Fibroblast of skin of scalp (primary cell): Measurements from ENCODE around the gene NAA11. TPM values are rescaled to one million over a fixed set of nuclear protein-coding genes. Genes with fewer than 3 reads are reported as not detected.

Experiments used
- DNase-seq: peaks from one replicate; pipeline ENCODE4 v3.0.0-alpha.2; 2013
- polyA plus RNA-seq, 2 experiments: library from polyadenylated mRNA; unstranded; fragments of 120-200 nt; gene quantifications; one replicate each; pipeline ENCODE4 v1.2.1, GENCODE V29; 2013; ENCODE audit not compliant: insufficient read length in 2 of 2

The NAA11 gene
- not detected for polyA plus RNA-seq (2013, experiment 1 of 2; ENCODE audit: insufficient read length)
- not detected for polyA plus RNA-seq (2013, experiment 2 of 2; ENCODE audit: insufficient read length)

GRCh38 chr4:79325864-79326328 is at the start of gene NAA11:
Gene NAA11, minus strand, starts transcription at chr4:79326061. Its CDS starts 184 bp downstream, at chr4:79325877.
- DNase-seq: no peak

- no peak for DNase-seq
Observed at GRCh38 chr4:79370026-79370425, 44.2 kb upstream of the NAA11 start.

GRCh38 chr4:79367096-79367495 is 41.2 kb upstream of the NAA11 start:
- DNase-seq: no peak

GRCh38 chr4:79366422-79366821 is 40.6 kb upstream of the NAA11 start:
- DNase-seq: no peak

- no peak for DNase-seq
Observed at GRCh38 chr4:79364061-79364460, 38.2 kb upstream of the NAA11 start.

GRCh38 chr4:79362626-79363025 is 36.8 kb upstream of the NAA11 start:
- no peak for DNase-seq

- no peak for DNase-seq
Observed at GRCh38 chr4:79360006-79360405, 34.1 kb upstream of the NAA11 start.

- DNase-seq: no peak
Observed at GRCh38 chr4:79358438-79358837, 32.6 kb upstream of the NAA11 start.

GRCh38 chr4:79357365-79357764 is 31.5 kb upstream of the NAA11 start:
- no peak for DNase-seq

GRCh38 chr4:79353075-79353474 is 27.2 kb upstream of the NAA11 start:
- no peak for DNase-seq

- DNase-seq: no peak
Observed at GRCh38 chr4:79348405-79348804, 22.5 kb upstream of the NAA11 start.

GRCh38 chr4:79341893-79342653 is 16.2 kb upstream of the NAA11 start:
- no peak for DNase-seq

GRCh38 chr4:79340568-79340967 is 14.7 kb upstream of the NAA11 start:
- no peak for DNase-seq

- no peak for DNase-seq
Observed at GRCh38 chr4:79338148-79338547, 12.3 kb upstream of the NAA11 start.

- DNase-seq: no peak
Observed at GRCh38 chr4:79334783-79335182, 8.9 kb upstream of the NAA11 start.

GRCh38 chr4:79334341-79334740 is 8.5 kb upstream of the NAA11 start:
- DNase-seq: no peak

- peak; percentile 8 for DNase-seq
Observed at GRCh38 chr4:79331126-79331876, 5.4 kb upstream of the NAA11 start.

GRCh38 chr4:79330720-79331119 is 4.9 kb upstream of the NAA11 start:
- DNase-seq: no peak

GRCh38 chr4:79325436-79325835 is 425 bp downstream of the NAA11 start:
- no peak for DNase-seq

- DNase-seq: no peak
Observed at GRCh38 chr4:79319975-79320374, 5.9 kb downstream of the NAA11 start.

- no peak for DNase-seq
Observed at GRCh38 chr4:79317711-79318110, 8.2 kb downstream of the NAA11 start.

- DNase-seq: no peak
Observed at GRCh38 chr4:79315891-79316290, 10.0 kb downstream of the NAA11 start.

GRCh38 chr4:79311279-79311678 is 14.6 kb downstream of the NAA11 start:
- DNase-seq: no peak

- DNase-seq: no peak
Observed at GRCh38 chr4:79308971-79309370, 16.9 kb downstream of the NAA11 start.
